DOHH2 (cell line): ENCODE measurements around the gene GNG10.

Source experiments
- H3F3A ChIP-seq: fragments of 200-600 bp; sonication (generic), shearing (Covaris generic); 2 replicates; pipeline ENCODE4 v1.6.0; 2016; ENCODE audit warnings: antibody characterized with exemption, mild to moderate bottlenecking; ENCODE audit not compliant: control insufficient read depth, insufficient read depth
- H3K27ac ChIP-seq: fragments of 200-600 bp; sonication (generic); 2 replicates; pipeline ENCODE4 v1.5.1; 2014; ENCODE audit warnings: low read depth, mild to moderate bottlenecking, low read length, moderate library complexity
- H3K27me3 ChIP-seq: fragments of 200-600 bp; sonication (generic); 2 replicates; pipeline ENCODE4 v1.6.1; 2014; ENCODE audit warnings: mild to moderate bottlenecking, low read length, mixed read lengths; ENCODE audit not compliant: control insufficient read depth
- H3K36me3 ChIP-seq: fragments of 200-600 bp; sonication (generic); 2 replicates; pipeline ENCODE4 v1.6.1; 2014; ENCODE audit warnings: mild to moderate bottlenecking, low read length, moderate library complexity, mixed read lengths; ENCODE audit not compliant: control insufficient read depth
- H3K4me1 ChIP-seq: fragments of 200-600 bp; sonication (generic); 2 replicates; pipeline ENCODE4 v1.6.1; 2014; ENCODE audit warnings: mild to moderate bottlenecking, low read length, mixed read lengths; ENCODE audit not compliant: control insufficient read depth
- H3K4me2 ChIP-seq: fragments of 200-600 bp; sonication (generic); 2 replicates; pipeline ENCODE4 v1.6.0; 2014; ENCODE audit warnings: mild to moderate bottlenecking, low read length, moderate library complexity
- H3K4me3 ChIP-seq: fragments of 200-600 bp; sonication (generic); 2 replicates; pipeline ENCODE4 v1.5.1; 2014; ENCODE audit warnings: mild to moderate bottlenecking, low read length, mixed read lengths
- H3K79me2 ChIP-seq: fragments of 200-600 bp; sonication (generic); 2 replicates; pipeline ENCODE4 v1.6.1; 2014; ENCODE audit warnings: mild to moderate bottlenecking, low read length, mixed read lengths; ENCODE audit not compliant: control insufficient read depth
- H3K9me2 ChIP-seq: fragments of 200-600 bp; sonication (generic); replicated peaks from 2 replicates; pipeline ENCODE4 v1.6.1; 2014; ENCODE audit warnings: mild to moderate bottlenecking, low read length, mixed read lengths; ENCODE audit not compliant: control insufficient read depth
- H3K9me3 ChIP-seq: fragments of 200-600 bp; sonication (generic); 2 replicates; pipeline ENCODE4 v1.6.1; 2014; ENCODE audit warnings: antibody characterized with exemption, low read length, mixed read lengths; ENCODE audit not compliant: control insufficient read depth, insufficient read depth
- H4K20me1 ChIP-seq: fragments of 200-600 bp; sonication (generic); 2 replicates; pipeline ENCODE4 v1.6.0; 2014; ENCODE audit warnings: low read depth, mild to moderate bottlenecking, antibody characterized with exemption, low read length, moderate library complexity; ENCODE audit not compliant: control insufficient read depth, insufficient read depth
- CTCF ChIP-seq: fragments of 200-600 bp; sonication (generic); IDR thresholded peaks from one replicate; pipeline ENCODE4 v1.5.1; 2014; ENCODE audit warnings: antibody characterized with exemption, mild to moderate bottlenecking, low read depth, low read length; ENCODE audit not compliant: poor library complexity, severe bottlenecking
- EZH2phosphoT487 ChIP-seq: fragments of 200-600 bp; sonication (generic); IDR thresholded peaks from 2 replicates; pipeline ENCODE4 v1.6.1; 2017; ENCODE audit warnings: borderline replicate concordance, mild to moderate bottlenecking, antibody characterized with exemption, low read length, moderate library complexity, mixed read lengths

GNG10 gene

GRCh38 chr9:111644195-111644772 is 17.1 kb upstream of the GNG10 start:
- H3K4me2 ChIP-seq, result no peak overlapping the region
- no peaks in the 10 kb centered on the region for H3K27me3 ChIP-seq
- H3K4me1 ChIP-seq, result no peaks in the 10 kb centered on the region
- H3K4me3 ChIP-seq, result no peak overlapping the region
- H3F3A ChIP-seq, result no peaks in the 10 kb centered on the region
- peaks cover 39% of the 10 kb centered on the region for H3K36me3 ChIP-seq
- peaks cover 30% of the 10 kb centered on the region for H3K79me2 ChIP-seq
- H3K27ac ChIP-seq, result no peak overlapping the region
- H4K20me1 ChIP-seq, result no peaks in the 10 kb centered on the region
- no peaks in the 10 kb centered on the region for H3K9me3 ChIP-seq
- TF ChIP-seq EZH2phosphoT487 (no peak), CTCF (no peak)
- no peaks in the 10 kb centered on the region for H3K9me2 ChIP-seq

- 0 out of 2 replicates have a peak, but pooled peaks cover 3% of the 10 kb centered on the region for H4K20me1 ChIP-seq
- no peak overlapping the region for H3K4me2 ChIP-seq
- TF ChIP-seq CTCF, result no peak
- TF ChIP-seq EZH2phosphoT487, result no peak
- no peaks in the 10 kb centered on the region for H3K4me1 ChIP-seq
- no peak overlapping the region for H3K4me3 ChIP-seq
- peaks cover 54% of the 10 kb centered on the region for H3K36me3 ChIP-seq
- no peak overlapping the region for H3K27ac ChIP-seq
- H3K9me2 ChIP-seq, result no peaks in the 10 kb centered on the region
- H3F3A ChIP-seq, result no peaks in the 10 kb centered on the region
- peaks cover 24% of the 10 kb centered on the region for H3K79me2 ChIP-seq
- no peaks in the 10 kb centered on the region for H3K27me3 ChIP-seq
- no peaks in the 10 kb centered on the region for H3K9me3 ChIP-seq
Observed at GRCh38 chr9:111645806-111646205, 15.6 kb upstream of the GNG10 start.

GRCh38 chr9:111646417-111646816 is 15.0 kb upstream of the GNG10 start:
- Histone ChIP-seq H3K9me2 (no peaks in the 10 kb centered on the region), H3K4me2 (no peak overlapping the region), H3K27me3 (no peaks in the 10 kb centered on the region), H3K4me3 (no peak overlapping the region), H3F3A (no peaks in the 10 kb centered on the region), H3K36me3 (peaks cover 56% of the 10 kb centered on the region), H4K20me1 (0 out of 2 replicates have a peak, but pooled peaks cover 3% of the 10 kb centered on the region), H3K4me1 (no peaks in the 10 kb centered on the region), H3K27ac (no peak overlapping the region), H3K79me2 (peaks cover 24% of the 10 kb centered on the region), H3K9me3 (no peaks in the 10 kb centered on the region)
- no peak for TF ChIP-seq CTCF
- no peak for TF ChIP-seq EZH2phosphoT487
